HG02943 (cell line): ENCODE results near the gene CDK3.
"Not testable (repeated sequence)": the region's sequence is repeated elsewhere in the genome, so short reads cannot be mapped to it uniquely, and the experiment has no call there.

Experiments
- ATAC-seq: cut with Tn5 transposase; IDR thresholded peaks from one replicate; pipeline ENCODE4 v1.9.1; 2021; ENCODE audit warnings: mild to moderate bottlenecking, low read depth, moderate library complexity; ENCODE audit not compliant: unreplicated experiment

The CDK3 gene

GRCh38 chr17:76036497-76037261, 36.0 kb downstream of the CDK3 start:
- no peak for ATAC-seq

GRCh38 chr17:76038050-76038449, 37.4 kb downstream of the CDK3 start:
- ATAC-seq = no peak

- no peak for ATAC-seq
Observed at GRCh38 chr17:76039121-76039520, 38.5 kb downstream of the CDK3 start.

- ATAC-seq = no peak
Observed at GRCh38 chr17:76040376-76040775, 39.7 kb downstream of the CDK3 start.

- ATAC-seq = not testable (repeated sequence)
Observed at GRCh38 chr17:76042868-76043267, 42.2 kb downstream of the CDK3 start.

- not testable (repeated sequence) for ATAC-seq
Observed at GRCh38 chr17:76044475-76045007, 43.9 kb downstream of the CDK3 start.

- ATAC-seq = no peak
Observed at GRCh38 chr17:76046064-76046463, 45.4 kb downstream of the CDK3 start.

GRCh38 chr17:76048025-76048605, 47.5 kb downstream of the CDK3 start:
- ATAC-seq = no peak

GRCh38 chr17:76048711-76049110, 48.1 kb downstream of the CDK3 start:
- ATAC-seq = no peak

GRCh38 chr17:76049239-76049638, 48.6 kb downstream of the CDK3 start:
- ATAC-seq = no peak

GRCh38 chr17:76049836-76050537, 49.3 kb downstream of the CDK3 start:
- ATAC-seq = no peak

GRCh38 chr17:76050538-76051467, 50.1 kb downstream of the CDK3 start:
- no peak for ATAC-seq

GRCh38 chr17:76051561-76051960, 50.9 kb downstream of the CDK3 start:
- no peak for ATAC-seq

GRCh38 chr17:76053246-76054111, 52.8 kb downstream of the CDK3 start:
- ATAC-seq = no peak

GRCh38 chr17:76054112-76054476, 53.4 kb downstream of the CDK3 start:
- no peak for ATAC-seq
